ENCODE measurements around the gene AFP.

AFP gene

GRCh38 chr4:73415807-73416238, 20.2 kb upstream of the AFP start:
- FAIRE-seq, result no peak

GRCh38 chr4:73416423-73417087, 19.5 kb upstream of the AFP start:
- no peak for FAIRE-seq

GRCh38 chr4:73417342-73417741, 18.7 kb upstream of the AFP start:
- FAIRE-seq, result no peak

GRCh38 chr4:73417973-73418372, 18.0 kb upstream of the AFP start:
- FAIRE-seq, result no peak

- no peak for FAIRE-seq
These were observed 17.3 kb upstream of the AFP start for GRCh38 chr4:73418677-73419076.

GRCh38 chr4:73419106-73420038, 16.6 kb upstream of the AFP start:
- no peak for FAIRE-seq

GRCh38 chr4:73420615-73421014, 15.4 kb upstream of the AFP start:
- no peak for FAIRE-seq

GRCh38 chr4:73421708-73422457, 14.1 kb upstream of the AFP start:
- no peak for FAIRE-seq

- FAIRE-seq, result no peak
These were observed 13.6 kb upstream of the AFP start for GRCh38 chr4:73422458-73422752.

GRCh38 chr4:73423184-73423583, 12.8 kb upstream of the AFP start:
- no peak for FAIRE-seq

- no peak for FAIRE-seq
These were observed 9.4 kb upstream of the AFP start for GRCh38 chr4:73426666-73427065.

GRCh38 chr4:73429118-73429517, 6.9 kb upstream of the AFP start:
- FAIRE-seq, result no peak

GRCh38 chr4:73429826-73430587, 6.0 kb upstream of the AFP start:
- FAIRE-seq, result no peak

- FAIRE-seq, result no peak
These were observed 4.2 kb upstream of the AFP start for GRCh38 chr4:73431813-73432168.

GRCh38 chr4:73432169-73433000, 3.6 kb upstream of the AFP start:
- FAIRE-seq, result no peak

- FAIRE-seq, result no peak
These were observed 2.9 kb upstream of the AFP start for GRCh38 chr4:73433140-73433539.

- FAIRE-seq, result no peak
These were observed 1.7 kb upstream of the AFP start for GRCh38 chr4:73434311-73434710.

GRCh38 chr4:73436674-73437557, 895 bp downstream of the AFP start:
- FAIRE-seq, result peak; percentile 33

GRCh38 chr4:73437558-73437956, 1.5 kb downstream of the AFP start:
- FAIRE-seq, result no peak

- FAIRE-seq, result no peak
These were observed 2.0 kb downstream of the AFP start for GRCh38 chr4:73438048-73438447.

Measured in islet of Langerhans (tissue), 1 donor.